ENCODE measurements around the gene SLC7A5. TPM values are rescaled to one million over a fixed set of nuclear protein-coding genes. Genes with fewer than 3 reads are reported as not detected.

Gene SLC7A5
- total RNA-seq, 4 donors from 2014 or later = 3.3 to 17.7 (median 4.3) TPM

GRCh38 chr16:87824991-87825841 is 44.1 kb downstream of the SLC7A5 start:
- no peak for DNase-seq (ENCODE audit: extremely low spot score)
- Histone ChIP-seq H3K4me1 (peaks cover 0 to 5% (median 0%) of the 10 kb centered on the region in 4 donors), H3K4me3 (no peak overlapping the region), H3K9me3 (no peaks in the 10 kb centered on the region), H3K27ac (replicated peaks in 1 of 4) (no peak overlapping the region), H3K36me3 (peaks cover 0 to 4% (median 1%) of the 10 kb centered on the region in 4 donors), H3K27me3 (peaks cover 0 to 31% (median 0%) of the 10 kb centered on the region in 4 donors)
- TF ChIP-seq CTCF (IDR thresholded peaks at IDR 0.05) = no peak
- TF ChIP-seq POLR2A (IDR thresholded peaks at IDR 0.05; ENCODE audit: low read depth) = no peak
- no peak for TF ChIP-seq EP300 (IDR thresholded peaks at IDR 0.05)
- TF ChIP-seq POLR2AphosphoS5 (IDR thresholded peaks at IDR 0.05) = no peak
- intact Hi-C loops (cut with DNase I) = no loop called here
- WGBS = 83% methylated on average over 27 of the region's 29 CpGs

DNA sequence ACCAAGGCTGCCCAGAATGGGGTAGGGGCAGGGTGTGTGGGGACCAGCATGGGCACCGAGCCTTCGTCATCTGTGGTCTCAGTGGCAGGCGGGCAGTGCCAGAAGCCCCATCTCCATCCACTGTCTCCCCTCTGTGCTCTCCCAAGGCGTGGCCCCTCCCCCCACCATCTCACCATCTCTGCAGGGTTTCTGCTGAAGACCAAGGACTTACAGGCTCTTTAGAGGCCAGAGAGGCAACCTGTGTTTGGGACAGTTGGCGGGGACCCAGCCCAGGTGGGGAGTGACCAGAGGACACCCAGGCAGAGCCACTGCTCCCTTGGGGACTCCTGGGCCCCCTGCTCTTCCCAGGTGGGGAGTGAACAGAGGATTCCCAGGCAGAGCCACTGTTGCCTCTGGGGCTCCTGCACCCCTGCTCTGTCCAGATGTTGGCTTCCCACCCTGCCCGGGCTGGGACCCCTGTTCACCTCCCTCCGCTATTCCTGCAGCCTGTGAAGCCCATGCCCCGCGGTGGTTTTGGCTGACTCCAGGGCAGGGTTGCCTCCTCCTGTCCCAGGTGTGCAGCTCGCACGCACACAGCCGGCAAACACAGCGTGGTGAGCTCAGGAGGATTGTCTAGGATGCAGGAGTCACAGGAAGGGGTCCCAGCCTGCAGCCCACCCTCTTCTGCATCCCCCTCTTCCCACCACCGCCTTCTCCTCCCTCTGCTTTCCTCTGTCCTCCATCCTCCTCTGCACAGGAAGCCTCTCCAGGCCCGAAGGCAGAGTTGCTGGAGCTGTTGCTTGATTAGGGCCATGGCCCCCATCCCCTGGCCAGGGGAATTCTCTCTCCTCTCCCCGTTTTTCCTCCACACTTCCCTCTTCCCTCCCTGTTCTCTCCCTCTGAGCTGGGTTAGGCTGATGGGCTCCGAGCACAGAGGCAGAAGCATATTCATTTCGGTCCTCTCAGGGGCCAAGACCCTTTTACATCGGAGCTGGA is 45.0 kb downstream of the SLC7A5 start:
- no peak overlapping the region for H3K27ac ChIP-seq (replicated peaks in 1 of 4)
- peaks cover 0 to 5% (median 0%) of the 10 kb centered on the region in 4 donors for H3K4me1 ChIP-seq
- 79% methylated on average over 11 of the region's 19 CpGs for WGBS
- no peak overlapping the region for H3K4me3 ChIP-seq
- no peaks in the 10 kb centered on the region for H3K36me3 ChIP-seq
- intact Hi-C loops (cut with DNase I) = no loop called here
- DNase-seq (ENCODE audit: extremely low spot score) = no peak
- H3K9me3 ChIP-seq = no peaks in the 10 kb centered on the region
- H3K27me3 ChIP-seq = peaks cover 0 to 31% (median 0%) of the 10 kb centered on the region in 4 donors
- TF ChIP-seq POLR2A (IDR thresholded peaks at IDR 0.05; ENCODE audit: low read depth) = no peak
- TF ChIP-seq POLR2AphosphoS5 (IDR thresholded peaks at IDR 0.05) = no peak
- no peak for TF ChIP-seq CTCF (IDR thresholded peaks at IDR 0.05)
- TF ChIP-seq EP300 (IDR thresholded peaks at IDR 0.05) = no peak

DNA sequence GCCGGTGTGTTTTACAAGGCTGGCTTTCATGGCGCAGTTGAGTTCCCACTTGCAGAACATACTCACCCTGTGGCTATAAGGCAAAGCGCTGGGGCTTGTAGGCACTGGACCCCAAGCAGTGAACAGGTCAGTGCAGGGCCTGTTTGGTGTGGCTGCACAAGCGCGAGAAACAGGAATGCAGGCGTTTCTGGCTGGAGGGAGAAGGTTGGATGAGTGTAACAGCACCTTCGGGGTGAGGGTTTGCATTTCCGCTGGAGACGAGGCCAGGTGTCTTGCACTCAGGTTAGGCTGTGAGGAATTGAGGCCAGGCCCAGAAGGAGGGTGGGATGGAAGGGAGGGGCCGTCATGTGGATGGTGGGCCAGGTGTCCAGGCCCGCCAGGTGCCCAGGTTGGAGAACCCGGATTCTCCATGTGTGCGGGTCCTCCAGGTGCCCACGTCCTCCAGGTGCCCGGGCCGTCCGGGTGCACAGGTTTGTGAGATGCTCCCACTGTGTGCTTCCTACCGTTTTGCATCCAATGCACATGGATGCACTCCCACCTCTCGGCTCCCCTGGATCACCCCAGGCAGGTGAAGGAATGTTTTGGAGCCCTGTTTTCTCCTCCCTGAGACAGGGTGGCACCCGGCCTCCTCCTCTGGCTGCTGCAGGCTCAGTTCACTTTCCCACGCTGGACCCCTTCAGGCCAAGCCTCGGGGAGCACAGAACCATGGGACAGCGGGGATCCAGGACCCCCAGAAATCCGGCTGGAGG is 46.0 kb downstream of the SLC7A5 start:
- H3K27me3 ChIP-seq = peaks cover 0 to 31% (median 0%) of the 10 kb centered on the region in 4 donors
- peaks cover 0 to 4% (median 1%) of the 10 kb centered on the region in 4 donors for H3K9me3 ChIP-seq
- H3K36me3 ChIP-seq = no peaks in the 10 kb centered on the region
- peaks cover 0 to 5% (median 0%) of the 10 kb centered on the region in 4 donors for H3K4me1 ChIP-seq
- intact Hi-C loops (cut with DNase I) = no loop called here
- WGBS = 95% methylated on average over 13 of the region's 24 CpGs
- no peak for TF ChIP-seq EP300 (IDR thresholded peaks at IDR 0.05)
- no peak for TF ChIP-seq POLR2A (IDR thresholded peaks at IDR 0.05; ENCODE audit: low read depth)
- TF ChIP-seq POLR2AphosphoS5 (IDR thresholded peaks at IDR 0.05) = no peak
- TF ChIP-seq CTCF (IDR thresholded peaks at IDR 0.05) = no peak
- H3K27ac ChIP-seq (replicated peaks in 1 of 4) = no peak overlapping the region
- H3K4me3 ChIP-seq = no peak overlapping the region
- no peak for DNase-seq (ENCODE audit: extremely low spot score)

Data from esophagus muscularis mucosa (tissue), 4 donors.